Camera-type eye (tissue), 1 donor: ENCODE measurements around the gene CTXN2. TPM values are rescaled to one million over a fixed set of nuclear protein-coding genes. Genes with fewer than 3 reads are reported as not detected.

Experiments
- total RNA-seq: library from RNA; depleted of rRNA; stranded (reverse); fragments of >200 nt; gene quantifications from one replicate; pipeline ENCODE4 v1.2.3, GENCODE V29; 2014

Gene CTXN2
- not detected for total RNA-seq

GRCh38 chr15:48191574-48192225, at the start of gene CTXN2:
CTXN2 (plus strand) TSS chr15:48191665; CDS start chr15:48201301, 9,636 bp downstream.

DNA sequence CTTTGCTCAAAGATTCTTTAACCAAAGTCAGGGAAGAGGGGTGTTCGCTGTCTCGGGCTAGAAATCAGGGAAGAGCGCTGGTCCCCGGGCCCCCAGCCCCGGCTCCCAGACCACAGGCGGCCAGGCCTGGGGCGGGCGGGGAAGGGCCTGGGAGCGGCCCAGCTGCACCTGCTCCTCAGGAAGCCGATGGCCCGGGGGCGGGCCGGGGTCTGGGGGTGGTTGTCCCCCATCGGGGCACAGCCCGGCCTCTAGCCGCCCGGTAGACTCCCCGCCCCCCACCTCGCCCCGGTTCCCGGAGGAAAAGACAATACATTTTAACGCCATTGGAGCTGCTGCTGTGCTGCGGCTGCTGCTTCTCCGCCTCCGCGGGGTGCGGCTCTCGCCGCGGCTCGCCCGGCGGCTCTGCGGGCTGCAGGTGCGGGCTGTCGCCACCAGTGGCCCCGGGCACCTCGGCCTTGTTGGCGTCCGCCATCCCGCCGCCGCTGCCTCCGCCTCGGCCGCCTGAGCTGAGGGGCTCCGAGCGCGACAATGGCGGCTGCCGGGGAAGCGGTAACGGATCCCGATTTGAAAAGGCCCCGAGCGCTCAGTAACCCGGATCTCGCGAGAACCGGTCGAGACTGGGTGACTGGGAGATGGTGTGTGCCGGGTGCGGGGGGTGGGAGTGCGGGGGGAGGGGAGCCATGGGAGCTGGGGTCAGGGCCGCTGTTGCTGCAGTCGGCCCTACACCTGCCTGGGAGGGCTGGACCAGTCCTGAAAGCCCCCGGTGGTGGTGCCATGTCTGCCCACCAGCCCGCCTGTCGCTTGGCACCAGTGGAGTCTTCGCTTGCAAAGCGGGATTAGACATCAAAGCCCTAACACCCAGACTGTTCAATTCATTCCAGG, 13.5 kb upstream of the CTXN2 start, which contains the start of gene MYEF2:
Gene MYEF2, minus strand, starts transcription at position 530 of the 882 bp plus-strand sequence. Its CDS starts 58 bp downstream, at position 472.

DNA sequence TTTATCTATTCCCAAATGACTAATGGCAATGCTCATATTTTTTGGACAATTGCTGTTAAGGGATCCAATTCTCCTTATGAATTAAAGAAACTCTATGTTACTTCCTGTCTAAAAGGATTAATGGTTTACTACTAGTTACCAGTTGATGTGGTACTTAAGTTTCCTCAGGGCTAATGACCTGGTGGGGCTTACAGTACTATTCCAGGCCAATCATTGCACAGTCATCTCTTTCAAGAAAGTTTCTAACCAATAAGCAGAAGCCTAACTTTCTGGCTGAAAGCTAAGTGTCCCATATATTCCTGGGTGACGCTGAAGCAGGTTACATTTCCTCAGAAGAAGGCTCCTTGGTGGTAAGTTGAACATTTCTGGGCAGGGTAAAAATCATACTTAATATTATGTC, 14.5 kb downstream of the CTXN2 start, which contains the start of gene SLC12A1:
Gene SLC12A1, plus strand, starts transcription at position 322 of the 400 bp plus-strand sequence. CDS start 1,418 bp downstream, outside the sequence.

Other genes starting within 250 kb of the CTXN2 start
- gene SLC24A5, start 70.7 kb upstream of the CTXN2 start, total RNA-seq = 22.1 TPM
- 125 TPM for gene MYEF2, start 13.4 kb upstream of the CTXN2 start, total RNA-seq
- 2.1 TPM for gene SLC12A1, start 14.6 kb downstream of the CTXN2 start, total RNA-seq
- 67.7 TPM for gene DUT, start 139.8 kb downstream of the CTXN2 start, total RNA-seq